ENCODE results near the gene LIFR. TPM values are rescaled to one million over a fixed set of nuclear protein-coding genes. Genes with fewer than 3 reads are reported as not detected.

LIFR gene
- total RNA-seq, 1 donor from 2014 or later = 21.3 TPM

- no peak for DNase-seq (ENCODE audit: low read depth, low spot score)
- TF ChIP-seq CTCF (conservative IDR thresholded peaks at IDR 0.05) = no peak
- no peak overlapping the region for H3K4me3 Mint-ChIP-seq
- H3K4me1 Mint-ChIP-seq = no peaks in the 10 kb centered on the region
- H3K27me3 Mint-ChIP-seq (ENCODE audit: low read depth) = no peaks in the 10 kb centered on the region
- H3K36me3 Mint-ChIP-seq (ENCODE audit: low read depth) = peaks cover 2% of the 10 kb centered on the region
- no peak overlapping the region for H3K27ac Mint-ChIP-seq (ENCODE audit: unreplicated experiment)
- no peaks in the 10 kb centered on the region for H3K9me3 Mint-ChIP-seq
Measured at GRCh38 chr5:38497946-38498345, 58.5 kb downstream of the LIFR start.

GRCh38 chr5:38494763-38495162, 61.7 kb downstream of the LIFR start:
- TF ChIP-seq CTCF (conservative IDR thresholded peaks at IDR 0.05) = no peak

GRCh38 chr5:38494175-38494574, 62.3 kb downstream of the LIFR start:
- DNase-seq (ENCODE audit: low read depth, low spot score) = no peak
- H3K4me3 Mint-ChIP-seq = no peak overlapping the region
- H3K4me1 Mint-ChIP-seq = no peaks in the 10 kb centered on the region
- no peaks in the 10 kb centered on the region for H3K27me3 Mint-ChIP-seq (ENCODE audit: low read depth)
- no peak for TF ChIP-seq CTCF (conservative IDR thresholded peaks at IDR 0.05)
- no peak overlapping the region for H3K27ac Mint-ChIP-seq (ENCODE audit: unreplicated experiment)
- H3K36me3 Mint-ChIP-seq (ENCODE audit: low read depth) = peaks cover 5% of the 10 kb centered on the region
- no peaks in the 10 kb centered on the region for H3K9me3 Mint-ChIP-seq

More at GRCh38 chr5:38494763-38495162, 61.7 kb downstream of the LIFR start:
- H3K36me3 Mint-ChIP-seq (ENCODE audit: low read depth) = peaks cover 5% of the 10 kb centered on the region
- no peaks in the 10 kb centered on the region for H3K27me3 Mint-ChIP-seq (ENCODE audit: low read depth)
- H3K27ac Mint-ChIP-seq (ENCODE audit: unreplicated experiment) = no peak overlapping the region
- DNase-seq (ENCODE audit: low read depth, low spot score) = no peak
- H3K4me1 Mint-ChIP-seq = no peaks in the 10 kb centered on the region
- H3K4me3 Mint-ChIP-seq = no peak overlapping the region
- H3K9me3 Mint-ChIP-seq = no peaks in the 10 kb centered on the region

GRCh38 chr5:38483805-38484398, 72.5 kb downstream of the LIFR start:
- no peak for TF ChIP-seq CTCF (conservative IDR thresholded peaks at IDR 0.05)
- no peaks in the 10 kb centered on the region for H3K27me3 Mint-ChIP-seq (ENCODE audit: low read depth)
- H3K4me3 Mint-ChIP-seq = no peak overlapping the region
- peaks cover 6% of the 10 kb centered on the region for H3K4me1 Mint-ChIP-seq
- no peak overlapping the region for H3K27ac Mint-ChIP-seq (ENCODE audit: unreplicated experiment)
- peaks cover 10% of the 10 kb centered on the region for H3K36me3 Mint-ChIP-seq (ENCODE audit: low read depth)
- H3K9me3 Mint-ChIP-seq = no peaks in the 10 kb centered on the region
- no peak for DNase-seq (ENCODE audit: low read depth, low spot score)

- no peaks in the 10 kb centered on the region for H3K27me3 Mint-ChIP-seq (ENCODE audit: low read depth)
- no peak overlapping the region for H3K27ac Mint-ChIP-seq (ENCODE audit: unreplicated experiment)
- no peak for DNase-seq (ENCODE audit: low read depth, low spot score)
- H3K4me1 Mint-ChIP-seq = peaks cover 16% of the 10 kb centered on the region
- TF ChIP-seq CTCF (conservative IDR thresholded peaks at IDR 0.05) = no peak
- no peak overlapping the region for H3K4me3 Mint-ChIP-seq
- no peaks in the 10 kb centered on the region for H3K9me3 Mint-ChIP-seq
- H3K36me3 Mint-ChIP-seq (ENCODE audit: low read depth) = peaks cover 3% of the 10 kb centered on the region
Measured at GRCh38 chr5:38479315-38479904, 77.0 kb downstream of the LIFR start.

All from neural crest cell (in vitro differentiated cells).